ENCODE results near the gene CCDC134.

GRCh38 chr22:41805639-41806038 is 5.2 kb downstream of the CCDC134 start:
- TF ChIP-seq EZH2 (IDR thresholded peaks at IDR 0.05; ENCODE audit: borderline replicate concordance, insufficient read depth, low read length, poor library complexity, severe bottlenecking) (no peak), CTCF (IDR thresholded peaks at IDR 0.05; ENCODE audit: poor library complexity, severe bottlenecking) (no peak), SMC3 (conservative IDR thresholded peaks at IDR 0.05; ENCODE audit: poor library complexity) (no peak)
